ENCODE data around the gene CAB39. TPM values are rescaled to one million over a fixed set of nuclear protein-coding genes. Genes with fewer than 3 reads are reported as not detected.

Gene CAB39
- total and polyA plus RNA-seq, 2 of the 8 experiments (the other 6 are each of a cell fraction or from before 2014, with no cell fraction given), result 16.4 to 50.5 TPM

- no peak overlapping the region for H2BK15ac ChIP-seq (ENCODE audit: low read length)
- H3K4me1 ChIP-seq (replicated peaks in 1 of 4; ENCODE audit: control insufficient read depth in 3 of 4, insufficient read depth in 4 of 4, low read length in 3 of 4), result no peaks in the 10 kb centered on the region
- no peak overlapping the region for H2BK20ac ChIP-seq (ENCODE audit: low read length)
- no peak for DNase-seq (ENCODE audit: low read depth in 1 of 2, low spot score in 2 of 2)
- no peak overlapping the region for H3K27ac ChIP-seq (ENCODE audit: low read depth, low read length)
- no peak overlapping the region for H3K14ac ChIP-seq (ENCODE audit: insufficient read length)
- H4K91ac ChIP-seq (replicated peaks; ENCODE audit: insufficient read length, low read length), result no peak overlapping the region
- H3K36me3 ChIP-seq (ENCODE audit: control insufficient read depth in 2 of 4, insufficient read depth in 4 of 4, low read length in 3 of 4), result no peaks in the 10 kb centered on the region
- 0 out of 2 replicates have a peak overlapping the region, but pooled peaks have one; percentile 34 for H2AFZ ChIP-seq (ENCODE audit: low read length)
- no peak overlapping the region for H3K56ac ChIP-seq (replicated peaks; ENCODE audit: insufficient read length, low read depth, low read length)
- no peaks in the 10 kb centered on the region for H3K9me3 ChIP-seq (ENCODE audit: insufficient read depth in 2 of 2, low read depth in 1 of 2, low read length in 1 of 2)
- H3K79me1 ChIP-seq (ENCODE audit: low read depth, low read length), result no peaks in the 10 kb centered on the region; the same call in 1 of the 2 replicates
- FAIRE-seq, result no peak
- H4K5ac ChIP-seq (ENCODE audit: insufficient read length, low read depth, low read length), result no peak overlapping the region
- no peak overlapping the region for H2BK120ac ChIP-seq (replicated peaks; ENCODE audit: low read depth, low read length)
- no peaks in the 10 kb centered on the region for H3K23me2 ChIP-seq (ENCODE audit: low read depth, low read length)
- no peak overlapping the region for H2BK5ac ChIP-seq (ENCODE audit: low read depth, low read length)
- no peak overlapping the region for H2BK12ac ChIP-seq (ENCODE audit: low read depth, low read length)
- H4K8ac ChIP-seq (ENCODE audit: extremely low read depth, insufficient read depth, low read length), result no peak overlapping the region
- H3K23ac ChIP-seq (ENCODE audit: insufficient read length), result no peak overlapping the region
- H4K20me1 ChIP-seq (replicated peaks in 1 of 2; ENCODE audit: control insufficient read depth in 1 of 2, insufficient read depth in 2 of 2, low read length in 2 of 2), result no peaks in the 10 kb centered on the region
- no peaks in the 10 kb centered on the region for H3K27me3 ChIP-seq (replicated peaks in 1 of 4; ENCODE audit: control insufficient read depth in 3 of 4, extremely low read depth in 1 of 4, insufficient read depth in 3 of 4, low read length in 3 of 4)
- POLR2A ChIA-PET (ENCODE audit: partially characterized antibody), result no interaction called here
- H3K4me2 ChIP-seq (ENCODE audit: insufficient read depth in 1 of 2, low read depth in 2 of 2, low read length in 2 of 2), result no peak overlapping the region
- H3K4me3 ChIP-seq (ENCODE audit: extremely low read depth in 1 of 4, insufficient read depth in 2 of 4, low read depth in 3 of 4, low read length in 4 of 4), result no peak overlapping the region
- H3K79me2 ChIP-seq (ENCODE audit: control insufficient read depth in 1 of 2, insufficient read depth in 2 of 2, low read length in 2 of 2), result no peaks in the 10 kb centered on the region
- CTCF ChIA-PET (ENCODE audit: partially characterized antibody), result no interaction called here
- 83% methylated on average over 5 of the region's 5 CpGs; no CpG with 5 or more reads in 1 of the 2 experiments for WGBS, 2 experiments (ENCODE audit: extremely low coverage in 1 of 2, insufficient coverage in 1 of 2, insufficient read length in 1 of 2, insufficient replicate concordance in 2 of 2, low coverage in 1 of 2, low lambda C conversion rate in 2 of 2, missing lambda C conversion rate in 1 of 2)
- H2AK5ac ChIP-seq (ENCODE audit: low read depth, low read length), result no peak overlapping the region
- H3K9ac ChIP-seq (replicated peaks in 1 of 4; ENCODE audit: extremely low read depth in 1 of 4, low read depth in 3 of 4, low read length in 3 of 4), result no peak overlapping the region
- H3K18ac ChIP-seq (ENCODE audit: extremely low read depth, low read length), result no peak overlapping the region
- no peak overlapping the region for H3K4ac ChIP-seq (replicated peaks; ENCODE audit: insufficient read length, low read depth, low read length)
- no peak for TF ChIP-seq SIX5 (IDR thresholded peaks at IDR 0.05; ENCODE audit: low read depth, low read length)
- no peak for TF ChIP-seq EP300 (IDR thresholded peaks at IDR 0.05; ENCODE audit: borderline replicate concordance in 1 of 2, low read depth in 2 of 2, low read length in 2 of 2)
- no peak for TF ChIP-seq KDM1A (IDR thresholded peaks at IDR 0.05; ENCODE audit: borderline replicate concordance, low read length)
- TF ChIP-seq EZH2 (IDR thresholded peaks at IDR 0.05; ENCODE audit: low read depth, low read length, severe bottlenecking), result no peak
- TF ChIP-seq ATF2 (IDR thresholded peaks at IDR 0.05; ENCODE audit: low read length), result no peak
- TF ChIP-seq RXRA (IDR thresholded peaks at IDR 0.05; ENCODE audit: insufficient read depth, low read depth, low read length), result no peak
- no peak for TF ChIP-seq E2F6 (IDR thresholded peaks at IDR 0.05)
- TF ChIP-seq SIN3A (conservative IDR thresholded peaks at IDR 0.05 in 1 of 2, IDR thresholded peaks at IDR 0.05 in 1 of 2; ENCODE audit: low read depth in 1 of 2, low read length in 2 of 2), result no peak
- TF ChIP-seq POLR2AphosphoS5 (IDR thresholded peaks at IDR 0.05; ENCODE audit: low read depth, low read length), result no peak
- no peak for TF ChIP-seq TCF12 (IDR thresholded peaks at IDR 0.05; ENCODE audit: low read depth, low read length)
- no peak for TF ChIP-seq HDAC6 (IDR thresholded peaks at IDR 0.05; ENCODE audit: low read depth, low read length)
Measured at GRCh38 chr2:230687498-230687897, 25.1 kb upstream of the CAB39 start.

All from H1 (cell line).